Measurements from ENCODE around the gene HERC6. TPM values are rescaled to one million over a fixed set of nuclear protein-coding genes. Genes with fewer than 3 reads are reported as not detected.
"Not testable (repeated sequence)": the region's sequence is repeated elsewhere in the genome, so short reads cannot be mapped to it uniquely, and the experiment has no call there.

The HERC6 gene
- 10 to 100 TPM; 13.9 to 25.2 (median 19.7) TPM for total RNA-seq
- total RNA-seq (2013) = 23.5 TPM
- 4.1 to 341 (median 40.7) reads per million in 29 experiments for total RNA-seq

GRCh38 chr4:88378691-88379559 lies at the start of gene HERC6:
TSS of gene HERC6 (plus strand) at chr4:88378852. CDS start at chr4:88378922, 70 bp downstream.
- ChIA-PET POLR2A (interaction anchor here (0.5 to 1.4 kb wide), 6 partner anchors 78 to 130 kb away, joined by 3 to 6 read pairs (median 3); partner anchors contain the start of gene HERC5 (in 1 of the 2)), CTCF (interaction anchor here in 1 of 2 donors (0.6 to 1.3 kb wide), 5 partner anchors 78 to 165 kb away, joined by 4 to 9 read pairs (median 5); partner anchors contain the start of genes HERC5 and PPM1K)
- 1% methylated on average over 52 of the region's 62 CpGs for WGBS (ENCODE audit: insufficient coverage)
- no peaks in the 10 kb centered on the region for H3K27me3 ChIP-seq (replicated peaks in 1 of 2; ENCODE audit: control insufficient read depth in 2 of 2, extremely low read depth in 1 of 2, insufficient read depth in 2 of 2, low read length in 1 of 2)
- H3K27ac Mint-ChIP-seq = peak within 1 kb of the TSS; percentile 94 to 96
- H3K36me3 ChIP-seq (ENCODE audit: control insufficient read depth in 2 of 2, extremely low read depth in 1 of 2, insufficient read depth in 1 of 2, low read length in 1 of 2) = peaks cover 0 to 1% of the 10 kb centered on the region in 2 donors
- peak within 1 kb of the TSS; percentile 93 to 94 (median 93) for H3K4me3 Mint-ChIP-seq
- peak within 1 kb of the TSS; percentile 81 to 98 for H3K4me3 ChIP-seq (ENCODE audit: control insufficient read depth in 1 of 2, extremely low read depth in 1 of 2, low read length in 1 of 2)
- peak within 1 kb of the TSS; percentile 71 for H3K27ac ChIP-seq (ENCODE audit: low read length)
- ATAC-seq (replicated peaks in 1 of 4) = peak; percentile 67 to 85 (median 82)
- no peaks in the 10 kb centered on the region for H3K27me3 Mint-ChIP-seq
- H3K4me1 ChIP-seq (ENCODE audit: control insufficient read depth in 1 of 2, extremely low read depth in 1 of 2, insufficient read depth in 2 of 2, low read length in 2 of 2) = peaks cover 13 to 28% of the 10 kb centered on the region in 2 experiments
- no peaks in the 10 kb centered on the region for H3K9me3 ChIP-seq
- DNase-seq = peak; percentile 43 to 90 (median 66)
- peaks cover 12% of the 10 kb centered on the region for H3K36me3 Mint-ChIP-seq
- no peaks in the 10 kb centered on the region for H3K9me3 Mint-ChIP-seq
- H3K4me1 Mint-ChIP-seq = peaks cover 38 to 48% (median 47%) of the 10 kb centered on the region in 3 donors

GRCh38 chr4:88333741-88334405 lies 44.8 kb upstream of the HERC6 start:
- H3K4me3 Mint-ChIP-seq = no peak overlapping the region
- ChIA-PET POLR2A (no interaction called here), CTCF (no interaction called here)
- H3K9me3 Mint-ChIP-seq = no peaks in the 10 kb centered on the region
- no CpG with 5 or more reads among the region's 1 CpG for WGBS (ENCODE audit: insufficient coverage)
- peaks cover 0 to 7% (median 2%) of the 10 kb centered on the region in 3 donors for H3K4me1 Mint-ChIP-seq
- peaks cover 0 to 3% of the 10 kb centered on the region in 2 donors for H3K27me3 Mint-ChIP-seq
- no peak for DNase-seq
- Histone ChIP-seq H3K27ac (ENCODE audit: low read length) (no peak overlapping the region), H3K27me3 (replicated peaks in 1 of 2; ENCODE audit: control insufficient read depth in 2 of 2, extremely low read depth in 1 of 2, insufficient read depth in 2 of 2, low read length in 1 of 2) (peaks cover 0 to 4% of the 10 kb centered on the region in 2 experiments), H3K4me1 (ENCODE audit: control insufficient read depth in 1 of 2, extremely low read depth in 1 of 2, insufficient read depth in 2 of 2, low read length in 2 of 2) (no peaks in the 10 kb centered on the region), H3K36me3 (ENCODE audit: control insufficient read depth in 2 of 2, extremely low read depth in 1 of 2, insufficient read depth in 1 of 2, low read length in 1 of 2) (no peaks in the 10 kb centered on the region), H3K4me3 (ENCODE audit: control insufficient read depth in 1 of 2, extremely low read depth in 1 of 2, low read length in 1 of 2) (no peak overlapping the region), H3K9me3 (no peaks in the 10 kb centered on the region)
- ATAC-seq (replicated peaks in 1 of 4) = no peak
- H3K27ac Mint-ChIP-seq = peak overlapping the region in 1 of 2 donors; percentile 33
- no peaks in the 10 kb centered on the region for H3K36me3 Mint-ChIP-seq

GRCh38 chr4:88335092-88335665 lies 43.5 kb upstream of the HERC6 start:
- WGBS (ENCODE audit: insufficient coverage) = 82% methylated on average over 8 of the region's 11 CpGs
- Mint-ChIP-seq H3K27me3 (peaks cover 0 to 3% of the 10 kb centered on the region in 2 donors), H3K36me3 (no peaks in the 10 kb centered on the region), H3K4me1 (peaks cover 0 to 7% (median 2%) of the 10 kb centered on the region in 3 donors), H3K9me3 (no peaks in the 10 kb centered on the region), H3K27ac (no peak overlapping the region), H3K4me3 (no peak overlapping the region)
- POLR2A ChIA-PET = no interaction called here
- DNase-seq = no peak
- H3K9me3 ChIP-seq = no peaks in the 10 kb centered on the region
- CTCF ChIA-PET = no interaction called here
- no peaks in the 10 kb centered on the region for H3K27me3 ChIP-seq (replicated peaks in 1 of 2; ENCODE audit: control insufficient read depth in 2 of 2, extremely low read depth in 1 of 2, insufficient read depth in 2 of 2, low read length in 1 of 2)
- no peak for ATAC-seq (replicated peaks in 1 of 4)
- no peaks in the 10 kb centered on the region for H3K4me1 ChIP-seq (ENCODE audit: control insufficient read depth in 1 of 2, extremely low read depth in 1 of 2, insufficient read depth in 2 of 2, low read length in 2 of 2)
- no peak overlapping the region for H3K4me3 ChIP-seq (ENCODE audit: control insufficient read depth in 1 of 2, extremely low read depth in 1 of 2, low read length in 1 of 2)
- no peaks in the 10 kb centered on the region for H3K36me3 ChIP-seq (ENCODE audit: control insufficient read depth in 2 of 2, extremely low read depth in 1 of 2, insufficient read depth in 1 of 2, low read length in 1 of 2)
- no peak overlapping the region for H3K27ac ChIP-seq (ENCODE audit: low read length)

- Mint-ChIP-seq H3K9me3 (no peaks in the 10 kb centered on the region), H3K36me3 (no peaks in the 10 kb centered on the region), H3K4me1 (no peaks in the 10 kb centered on the region), H3K27ac (no peak overlapping the region), H3K4me3 (no peak overlapping the region), H3K27me3 (no peaks in the 10 kb centered on the region)
- Histone ChIP-seq H3K27ac (ENCODE audit: low read length) (no peak overlapping the region), H3K9me3 (no peaks in the 10 kb centered on the region), H3K27me3 (replicated peaks in 1 of 2; ENCODE audit: control insufficient read depth in 2 of 2, extremely low read depth in 1 of 2, insufficient read depth in 2 of 2, low read length in 1 of 2) (no peaks in the 10 kb centered on the region), H3K4me1 (ENCODE audit: control insufficient read depth in 1 of 2, extremely low read depth in 1 of 2, insufficient read depth in 2 of 2, low read length in 2 of 2) (no peaks in the 10 kb centered on the region), H3K36me3 (ENCODE audit: control insufficient read depth in 2 of 2, extremely low read depth in 1 of 2, insufficient read depth in 1 of 2, low read length in 1 of 2) (no peaks in the 10 kb centered on the region), H3K4me3 (ENCODE audit: control insufficient read depth in 1 of 2, extremely low read depth in 1 of 2, low read length in 1 of 2) (no peak overlapping the region)
- ATAC-seq (replicated peaks in 1 of 4) (no peak), DNase-seq (no peak)
- ChIA-PET POLR2A (no interaction called here), CTCF (interaction anchor here (0.6 to 0.8 kb wide), 3 partner anchors 173 to 687 kb away, joined by 3 to 4 read pairs (median 4); no protein-coding TSS in a partner anchor)
- WGBS (ENCODE audit: insufficient coverage) = 91% methylated on average over 4 of the region's 8 CpGs
These were observed 37.1 kb upstream of the HERC6 start for GRCh38 chr4:88341227-88342192.

GRCh38 chr4:88346902-88347301 lies 31.8 kb upstream of the HERC6 start:
- H3K27me3 Mint-ChIP-seq; H3K36me3 ChIP-seq (ENCODE audit: control insufficient read depth in 2 of 2, extremely low read depth in 1 of 2, insufficient read depth in 1 of 2, low read length in 1 of 2); H3K4me1 ChIP-seq (ENCODE audit: control insufficient read depth in 1 of 2, extremely low read depth in 1 of 2, insufficient read depth in 2 of 2, low read length in 2 of 2); H3K9me3 ChIP-seq; H3K27ac ChIP-seq (ENCODE audit: low read length); ATAC-seq (replicated peaks in 1 of 4); POLR2A ChIA-PET; H3K4me3 ChIP-seq (ENCODE audit: control insufficient read depth in 1 of 2, extremely low read depth in 1 of 2, low read length in 1 of 2); DNase-seq; H3K9me3 Mint-ChIP-seq; H3K4me3 Mint-ChIP-seq; H3K27ac Mint-ChIP-seq; H3K27me3 ChIP-seq (replicated peaks in 1 of 2; ENCODE audit: control insufficient read depth in 2 of 2, extremely low read depth in 1 of 2, insufficient read depth in 2 of 2, low read length in 1 of 2); H3K4me1 Mint-ChIP-seq; H3K36me3 Mint-ChIP-seq: not testable (repeated sequence)
- 96% methylated on average over 2 of the region's 3 CpGs for WGBS (ENCODE audit: insufficient coverage)
- CTCF ChIA-PET = interaction anchor here in 1 of 2 donors (0.5 kb wide), 1 partner anchor 170 kb away, joined by 4 read pairs; no protein-coding TSS in a partner anchor

All from T-cell (primary cell).